IMR-90 (cell line): ENCODE measurements around the gene CHN1. TPM values are rescaled to one million over a fixed set of nuclear protein-coding genes. Genes with fewer than 3 reads are reported as not detected.

Source experiments
- ATAC-seq: fragments of 200-7000 bp; cut with Tn5 transposase; 2 replicates; pipeline ENCODE4 v1.9.1; 2020; ENCODE audit warnings: low read depth, mild to moderate bottlenecking, moderate library complexity
- BruUV-seq: library from RNA; stranded (reverse); fragments of 400-500 nt; replicated peaks from 2 replicates; lab custom pipeline; 2021; lab: Mats Ljungman, UMichigan
- CTCF ChIA-PET: fragments of 300-600 bp; formaldehyde crosslinking; extraction: SDS; loops from one replicate; lab custom pipeline; 2021; ENCODE audit warnings: antibody characterized with exemption; lab: Yijun Ruan, JAX
- POLR2A ChIA-PET: fragments of 300-600 bp; sonication (Branson Sonifier 250); formaldehyde crosslinking; loops from one replicate; lab custom pipeline; 2022; ENCODE audit warnings: antibody characterized with exemption; ENCODE audit not compliant: unreplicated experiment; lab: Charles Lee
- DNase-seq: peaks from one replicate; pipeline ENCODE4 v3.0.0; 2013
- H2AFZ ChIP-seq: replicated peaks from 2 replicates; pipeline ENCODE3; 2013; ENCODE audit warnings: low read length, mild to moderate bottlenecking; ENCODE audit not compliant: poor library complexity
- H2AK5ac ChIP-seq: 2 replicates; pipeline ENCODE4 v1.6.1; 2013; ENCODE audit warnings: low read depth, low read length, inconsistent platforms
- H2AK9ac ChIP-seq: replicated peaks from 2 replicates; pipeline ENCODE3; 2013; ENCODE audit warnings: mild to moderate bottlenecking, low read depth, low read length, moderate library complexity; ENCODE audit not compliant: poor library complexity
- H2BK120ac ChIP-seq: 2 replicates; pipeline ENCODE4 v1.6.1; 2013; ENCODE audit warnings: low read depth, low read length, inconsistent platforms
- H2BK15ac ChIP-seq: 3 replicates; pipeline ENCODE4 v1.6.1; 2013; ENCODE audit warnings: low read depth, low read length, inconsistent platforms
- H2BK20ac ChIP-seq: 2 replicates; pipeline ENCODE4 v1.6.1; 2013; ENCODE audit warnings: low read depth, mild to moderate bottlenecking, inconsistent platforms, low read length, moderate library complexity
- H2BK5ac ChIP-seq: 2 replicates; pipeline ENCODE4 v1.6.1; 2013; ENCODE audit warnings: mild to moderate bottlenecking, low read depth, low read length, inconsistent platforms; ENCODE audit not compliant: poor library complexity, severe bottlenecking
- H3K14ac ChIP-seq: replicated peaks from 2 replicates; pipeline ENCODE4 v1.6.1; 2013; ENCODE audit warnings: low read depth, low read length, inconsistent platforms
- H3K18ac ChIP-seq: 2 replicates; pipeline ENCODE4 v1.6.1; 2013; ENCODE audit warnings: low read depth, low read length, control low read depth
- H3K23ac ChIP-seq: 2 replicates; pipeline ENCODE4 v1.6.1; 2013; ENCODE audit warnings: low read depth, low read length, inconsistent platforms
- H3K27ac ChIP-seq: 2 replicates; pipeline ENCODE4 v1.5.1; 2013; ENCODE audit warnings: mild to moderate bottlenecking, control low read depth, low read length; ENCODE audit not compliant: insufficient read depth
- H3K27me3 ChIP-seq: 2 replicates; pipeline ENCODE4 v1.6.1; 2013; ENCODE audit warnings: low read length; ENCODE audit not compliant: control insufficient read depth, insufficient read depth
- H3K36me3 ChIP-seq: 2 replicates; pipeline ENCODE4 v1.6.1; 2013; ENCODE audit warnings: low read length, mixed read lengths; ENCODE audit not compliant: control insufficient read depth, insufficient read depth
- H3K4ac ChIP-seq: 2 replicates; pipeline ENCODE4 v1.6.1; 2013; ENCODE audit warnings: low read depth, low read length, inconsistent platforms
- H3K4me1 ChIP-seq: 2 replicates; pipeline ENCODE4 v1.6.1; 2013; ENCODE audit warnings: low read length, mixed read lengths; ENCODE audit not compliant: control insufficient read depth, insufficient read depth
- H3K4me2 ChIP-seq: 2 replicates; pipeline ENCODE4 v1.6.1; 2013; ENCODE audit warnings: low read depth, mild to moderate bottlenecking, control low read depth, low read length, moderate library complexity
- H3K4me3 ChIP-seq: 2 replicates; pipeline ENCODE4 v1.5.1; 2013; ENCODE audit warnings: low read depth, mild to moderate bottlenecking, control low read depth, low read length, moderate library complexity; ENCODE audit not compliant: insufficient read depth
- H3K56ac ChIP-seq: 2 replicates; pipeline ENCODE4 v1.6.1; 2013; ENCODE audit warnings: low read length, inconsistent platforms; ENCODE audit not compliant: insufficient read depth; ENCODE audit errors: extremely low read depth
- H3K79me1 ChIP-seq, 2 experiments: 2 replicates each; pipeline ENCODE4 v1.6.1; 2013; ENCODE audit warnings: low read length in 2 of 2, inconsistent platforms in 1 of 2, low read depth in 1 of 2
- H3K9ac ChIP-seq: 2 replicates; pipeline ENCODE4 v1.6.1; 2013; ENCODE audit warnings: low read depth, low read length, control low read depth
- H3K9me1 ChIP-seq: 2 replicates; pipeline ENCODE4 v1.6.1; 2013; ENCODE audit warnings: low read length, inconsistent platforms; ENCODE audit not compliant: insufficient read depth
- H3K9me3 ChIP-seq: 2 replicates; pipeline ENCODE4 v1.6.1; 2013; ENCODE audit warnings: low read length; ENCODE audit not compliant: control insufficient read depth, insufficient read depth
- H4K20me1 ChIP-seq: 2 replicates; pipeline ENCODE4 v1.6.1; 2013; ENCODE audit warnings: low read length, inconsistent platforms; ENCODE audit not compliant: insufficient read depth
- H4K5ac ChIP-seq: 2 replicates; pipeline ENCODE4 v1.6.1; 2013; ENCODE audit warnings: mild to moderate bottlenecking, low read depth, low read length, control low read depth
- H4K8ac ChIP-seq, 2 experiments: 2 replicates each; pipeline ENCODE4 v1.6.1; 2013; ENCODE audit warnings: low read depth in 2 of 2, low read length in 2 of 2, control low read depth in 1 of 2, inconsistent platforms in 1 of 2
- H4K91ac ChIP-seq: 2 replicates; pipeline ENCODE4 v1.6.1; 2013; ENCODE audit warnings: low read depth, low read length, inconsistent platforms; ENCODE audit not compliant: insufficient read depth
- BHLHE40 ChIP-seq: fragments of 150-350 bp; IDR thresholded peaks from 2 replicates; pipeline ENCODE4 v1.6.1; 2016; ENCODE audit warnings: mild to moderate bottlenecking, low read depth, low read length
- CEBPB ChIP-seq: IDR thresholded peaks from 2 replicates; pipeline ENCODE4 v1.6.1; 2012; ENCODE audit warnings: low read depth, low read length, improper control_type of control experiment
- ELK1 ChIP-seq: fragments of 150-350 bp; IDR thresholded peaks from 2 replicates; pipeline ENCODE4 v1.6.1; 2016; ENCODE audit warnings: low read depth, mild to moderate bottlenecking, low read length, moderate library complexity, borderline replicate concordance
- MAFK ChIP-seq: IDR thresholded peaks from 2 replicates; pipeline ENCODE4 v1.6.1; 2012; ENCODE audit warnings: low read depth, low read length, improper control_type of control experiment
- MAZ ChIP-seq: IDR thresholded peaks from 2 replicates; pipeline ENCODE4 v1.6.1; 2012; ENCODE audit warnings: low read depth, mild to moderate bottlenecking, low read length, improper control_type of control experiment, moderate library complexity, borderline replicate concordance
- MXI1 ChIP-seq: IDR thresholded peaks from 2 replicates; pipeline ENCODE4 v1.6.1; 2012; ENCODE audit warnings: low read depth, mild to moderate bottlenecking, low read length, moderate library complexity, borderline replicate concordance
- NFE2L2 ChIP-seq: fragments of 150-350 bp; IDR thresholded peaks from 2 replicates; pipeline ENCODE4 v1.6.1; 2016; ENCODE audit warnings: low read depth, mild to moderate bottlenecking, low read length
- POLR2A ChIP-seq: IDR thresholded peaks from 2 replicates; pipeline ENCODE4 v1.6.1; 2012; ENCODE audit warnings: mild to moderate bottlenecking, low read depth, low read length
- RAD21 ChIP-seq: IDR thresholded peaks from 2 replicates; pipeline ENCODE4 v1.6.1; 2012; ENCODE audit warnings: low read length, improper control_type of control experiment
- RFX5 ChIP-seq: IDR thresholded peaks from 2 replicates; pipeline ENCODE4 v1.8.0; 2012; ENCODE audit warnings: low read depth, mild to moderate bottlenecking, low read length, moderate library complexity
- SMC3 ChIP-seq: fragments of 150-350 bp; IDR thresholded peaks from 2 replicates; pipeline ENCODE4 v1.6.1; 2016; ENCODE audit warnings: low read depth, mild to moderate bottlenecking, antibody characterized with exemption, low read length, moderate library complexity
- USF2 ChIP-seq: fragments of 150-350 bp; IDR thresholded peaks from 2 replicates; pipeline ENCODE4 v1.6.1; 2017; ENCODE audit warnings: mild to moderate bottlenecking, antibody characterized with exemption, low read length, low read depth
- WGBS, 2 experiments: methylation state at CpG; one replicate each; pipeline versions ENCODE4 v1.1.5 to v1.1.7; 2013; ENCODE audit warnings: missing lambda C conversion rate in 2 of 2; ENCODE audit not compliant: insufficient read length in 1 of 2; ENCODE audit errors: extremely low coverage in 2 of 2; 5-methylcytosine and 5-hydroxymethylcytosine counted together
- dilution Hi-C: fragments of 300-500 bp; cut with HindIII; formaldehyde crosslinking; loops from one replicate; pipeline ENCODE4 v1.14.3; 2018; ENCODE audit warnings: low sequenced_read_pairs; ENCODE audit not compliant: unreplicated experiment
- in situ Hi-C: fragments of 300-500 bp; cut with MboI; formaldehyde crosslinking; loops from 3 replicates; pipeline ENCODE4 v1.14.3; 2019; ENCODE audit warnings: low sequenced_read_pairs, inconsistent platforms, mixed read lengths
- intact Hi-C: fragments of 100-400 bp; cut with micrococcal nuclease; formaldehyde crosslinking; loops from 2 replicates; pipeline ENCODE4 v1.10.0; 2022
- polyA plus RNA-seq, 3 experiments: library from polyadenylated mRNA; depleted of rRNA; stranded (reverse); fragments of >200 nt; gene quantifications; 2 replicates each; pipeline ENCODE4 v1.2.3, GENCODE V29; 2012; ENCODE audit warnings: low replicate concordance in 1 of 3
- total RNA-seq: library from RNA; depleted of rRNA; stranded (reverse); fragments of >200 nt; gene quantifications from 2 replicates; pipeline ENCODE4 v1.2.3, GENCODE V29; 2012

Gene CHN1
- total and polyA plus RNA-seq, 2 of the 4 experiments (the other 2 are of a cell fraction), result 58.4 to 66.9 TPM

GRCh38 chr2:174833737-174834136 is 171.4 kb downstream of the CHN1 start:
- TF ChIP-seq CEBPB (no peak), SMC3 (no peak), ELK1 (no peak), MAZ (no peak), USF2 (no peak), BHLHE40 (no peak), RAD21 (no peak), NFE2L2 (no peak), MXI1 (no peak), RFX5 (no peak), POLR2A (no peak), MAFK (no peak)
- no peak overlapping the region for H2AK9ac ChIP-seq
- in situ Hi-C loops (no loop called here), intact Hi-C loops (no loop called here), dilution Hi-C loops (no loop called here)
- no peak overlapping the region for H3K4me2 ChIP-seq
- no peaks in the 10 kb centered on the region for H3K27me3 ChIP-seq
- peak overlapping the region; percentile 50; the same call in 1 of the 3 replicates for H2BK15ac ChIP-seq
- H2BK20ac ChIP-seq, result 0 out of 2 replicates have a peak overlapping the region, but pooled peaks have one; percentile 4
- H4K91ac ChIP-seq, result peak overlapping the region; percentile 30; the same call in 1 of the 2 replicates
- H4K5ac ChIP-seq, result peak overlapping the region; percentile 21; the same call in 1 of the 2 replicates
- no CpG with 5 or more reads among the region's 3 CpGs for WGBS, 2 experiments
- H3K9me1 ChIP-seq, result peaks cover 8% of the 10 kb centered on the region; the same call in 1 of the 2 replicates
- no peaks in the 10 kb centered on the region for H3K36me3 ChIP-seq
- H3K79me1 ChIP-seq, result peaks cover 15 to 29% of the 10 kb centered on the region in 2 experiments
- H3K9me3 ChIP-seq, result no peaks in the 10 kb centered on the region
- H4K20me1 ChIP-seq, result no peaks in the 10 kb centered on the region
- DNase-seq (no peak), ATAC-seq (no peak)
- H3K27ac ChIP-seq, result peak overlapping the region; percentile 12; the same call in 1 of the 2 replicates
- H2AFZ ChIP-seq, result no peak overlapping the region
- H3K14ac ChIP-seq, result peak overlapping the region; percentile 10; the same call in 1 of the 2 replicates
- peak overlapping the region; percentile 65 for H2BK120ac ChIP-seq
- H3K4ac ChIP-seq, result peak overlapping the region; percentile 44
- CTCF ChIA-PET, result no interaction called here
- peaks cover 16% of the 10 kb centered on the region for H3K4me1 ChIP-seq
- H3K23ac ChIP-seq, result 0 out of 2 replicates have a peak overlapping the region, but pooled peaks have one; percentile 5
- H3K4me3 ChIP-seq, result no peak overlapping the region
- peak overlapping the region; percentile 37; the same call in 1 of the 2 replicates for H2AK5ac ChIP-seq
- H3K56ac ChIP-seq, result no peak overlapping the region
- POLR2A ChIA-PET, result interaction anchor here (0.6 kb wide), 1 partner anchor 51 kb away, joined by 3 read pairs; no protein-coding TSS in a partner anchor
- peak overlapping the region; percentile 60; the same call in 1 of the 2 replicates for H3K18ac ChIP-seq
- H4K8ac ChIP-seq, result peak overlapping the region in 1 of 2 experiments; percentile 11; a peak in 1 of 4 replicates
- H2BK5ac ChIP-seq, result peak overlapping the region; percentile 99
- H3K9ac ChIP-seq, result no peak overlapping the region
- BruUV-seq, result no TSS peak
